Renal cortex interstitium (tissue), 11 donors: Measurements from ENCODE around the gene CDHR5. TPM values are rescaled to one million over a fixed set of nuclear protein-coding genes. Genes with fewer than 3 reads are reported as not detected.
"Not testable (repeated sequence)": the region's sequence is repeated elsewhere in the genome, so short reads cannot be mapped to it uniquely, and the experiment has no call there.

ENCODE experiments used
- DNase-seq, 11 donors: peaks; one replicate each; pipeline ENCODE4 v3.0.0-alpha.2; 2013; ENCODE audit warnings: low read depth in 9 of 11, low spot score in 4 of 11; ENCODE audit errors: extremely low read depth in 1 of 11
- polyA plus RNA-seq, 3 donors: library from polyadenylated mRNA; unstranded; fragments of 120-200 nt; gene quantifications; one replicate each; pipeline ENCODE4 v1.2.1, GENCODE V29; 2013; ENCODE audit not compliant: insufficient read length in 3 of 3

The CDHR5 gene
- polyA plus RNA-seq, 3 donors: 40.3 to 65.3 (median 40.7) TPM

GRCh38 chr11:575996-576768 lies 48.6 kb downstream of the CDHR5 start, which contains the start of gene PHRF1:
Gene PHRF1 (plus strand): TSS chr11:576470. CDS start chr11:581513, 5,043 bp downstream.
- DNase-seq: peak; percentile 80 to 91 (median 89)

- DNase-seq: peak in 3 of 11 donors; percentile 47 to 66 (median 47)
These were observed 49.3 kb downstream of the CDHR5 start for GRCh38 chr11:575313-575995.

- no peak for DNase-seq
These were observed 50.0 kb downstream of the CDHR5 start for GRCh38 chr11:574632-575312.

- DNase-seq: not testable (repeated sequence)
These were observed 50.7 kb downstream of the CDHR5 start for GRCh38 chr11:574031-574570.

- no peak for DNase-seq
These were observed 51.5 kb downstream of the CDHR5 start for GRCh38 chr11:573146-573759.

- no peak for DNase-seq
These were observed 53.0 kb downstream of the CDHR5 start for GRCh38 chr11:571802-572185.

- DNase-seq: no peak
These were observed 55.4 kb downstream of the CDHR5 start for GRCh38 chr11:569158-569885.

GRCh38 chr11:568306-569157 lies 56.2 kb downstream of the CDHR5 start:
- DNase-seq: peak in 10 of 11 donors; percentile 64 to 92 (median 88)

GRCh38 chr11:567629-568292 lies 57.0 kb downstream of the CDHR5 start:
- DNase-seq: no peak

GRCh38 chr11:567011-567628 lies 57.6 kb downstream of the CDHR5 start:
- DNase-seq: no peak

Other genes with a start within 250 kb of the CDHR5 start
- gene PKP3, start 230.7 kb downstream of the CDHR5 start, polyA plus RNA-seq: 1 to 10 TPM; 3.4 to 5.1 (median 4.6) TPM
- 10 to 100 TPM; 31.7 to 58.1 (median 56.9) TPM for gene SIGIRR, start 210.0 kb downstream of the CDHR5 start, polyA plus RNA-seq
- 10 to 100 TPM in 2 of 3 donors, 1 to 10 TPM in 1; 9.2 to 18.1 (median 10.3) TPM for gene ANO9, start 182.9 kb downstream of the CDHR5 start, polyA plus RNA-seq
- 10 to 100 TPM; 30.6 to 40.8 (median 35.9) TPM for gene PTDSS2, start 174.7 kb downstream of the CDHR5 start, polyA plus RNA-seq
- gene RNH1, start 117.7 kb downstream of the CDHR5 start, polyA plus RNA-seq: 10 to 100 TPM; 67.3 to 98.3 (median 98.2) TPM
- gene HRAS, start 89.4 kb downstream of the CDHR5 start, polyA plus RNA-seq: 10 to 100 TPM; 39.3 to 52.1 (median 50.3) TPM
- gene LRRC56, start 87.4 kb downstream of the CDHR5 start, polyA plus RNA-seq: 1 to 10 TPM; 2.9 to 6.0 (median 4.3) TPM
- gene LMNTD2, start 64.2 kb downstream of the CDHR5 start, polyA plus RNA-seq: 1 to 10 TPM; 3.3 to 5.7 (median 4.9) TPM
- gene RASSF7, start 64.0 kb downstream of the CDHR5 start, polyA plus RNA-seq: 10 to 100 TPM; 28.2 to 63.4 (median 54.4) TPM
- 10 to 100 TPM; 18.6 to 27.7 (median 27.0) TPM for gene PHRF1, start 48.5 kb downstream of the CDHR5 start, polyA plus RNA-seq
- 10 to 100 TPM in 2 of 3 donors, 1 to 10 TPM in 1; 6.4 to 12.8 (median 10.1) TPM for gene IRF7, start 9.0 kb downstream of the CDHR5 start, polyA plus RNA-seq
- 1 to 10 TPM in 2 of 3 donors, under 1 TPM in 1; 0.93 to 2.8 (median 2.0) TPM for gene SCT, start 2.2 kb upstream of the CDHR5 start, polyA plus RNA-seq
- gene DRD4, start 12.3 kb upstream of the CDHR5 start, polyA plus RNA-seq: 1 to 10 TPM; 2.0 to 7.5 (median 4.0) TPM
- 10 to 100 TPM; 44.0 to 58.7 (median 57.1) TPM for gene DEAF1, start 70.3 kb upstream of the CDHR5 start, polyA plus RNA-seq
- 10 to 100 TPM; 40.4 to 66.1 (median 43.3) TPM for gene TMEM80, start 70.9 kb upstream of the CDHR5 start, polyA plus RNA-seq
- gene EPS8L2, start 81.3 kb upstream of the CDHR5 start, polyA plus RNA-seq: 100 to 1,000 TPM; 103 to 181 (median 129) TPM
- 100 to 1,000 TPM; 115 to 135 (median 130) TPM for gene TALDO1, start 122.5 kb upstream of the CDHR5 start, polyA plus RNA-seq
- gene GATD1, start 152.5 kb upstream of the CDHR5 start, polyA plus RNA-seq: 100 to 1,000 TPM in 1 of 3 donors, 10 to 100 TPM in 2; 53.7 to 103 (median 88.2) TPM
- under 1 TPM; 0.37 to 0.70 (median 0.67) TPM for gene CEND1, start 165.1 kb upstream of the CDHR5 start, polyA plus RNA-seq
- gene SLC25A22, start 173.3 kb upstream of the CDHR5 start, polyA plus RNA-seq: 10 to 100 TPM; 12.2 to 21.7 (median 18.9) TPM
- 10 to 100 TPM in 1 of 3 donors, 1 to 10 TPM in 2; 6.3 to 13.4 (median 9.6) TPM for gene PIDD1, start 180.3 kb upstream of the CDHR5 start, polyA plus RNA-seq
- gene RPLP2, start 185.0 kb upstream of the CDHR5 start, polyA plus RNA-seq: 1,000 to 10,000 TPM in 2 of 3 donors, 100 to 1,000 TPM in 1; 848 to 1,190 (median 1,139) TPM
- 10 to 100 TPM; 42.6 to 85.5 (median 65.5) TPM for gene PNPLA2, start 194.0 kb upstream of the CDHR5 start, polyA plus RNA-seq
- 10 to 100 TPM; 10.3 to 19.4 (median 16.2) TPM for gene CRACR2B, start 203.0 kb upstream of the CDHR5 start, polyA plus RNA-seq
- 100 to 1,000 TPM; 140 to 214 (median 206) TPM for gene CD151, start 208.0 kb upstream of the CDHR5 start, polyA plus RNA-seq
- 100 to 1,000 TPM in 2 of 3 donors, 10 to 100 TPM in 1; 85.4 to 128 (median 123) TPM for gene POLR2L, start 217.6 kb upstream of the CDHR5 start, polyA plus RNA-seq
- 10 to 100 TPM; 58.3 to 81.2 (median 78.9) TPM for gene TSPAN4, start 217.9 kb upstream of the CDHR5 start, polyA plus RNA-seq